A549 (cell line): ENCODE results near the gene ROR2. TPM values are rescaled to one million over a fixed set of nuclear protein-coding genes. Genes with fewer than 3 reads are reported as not detected.

Experiments used
- ATAC-seq, 2 experiments: fragments of 200-7000 bp in 1 of 2; fragments of >200 bp in 1 of 2; cut with Nextera tagmentation in 1 of 2; cut with Tn5 transposase in 1 of 2; 3 replicates each; pipeline versions ENCODE4 v1.8.0 to v1.9.1; 2018 to 2020; ENCODE audit warnings: mild to moderate bottlenecking in 1 of 2, moderate library complexity in 1 of 2
- CTCF ChIA-PET: fragments of 300-600 bp; sonication (Branson Sonifier 250); formaldehyde crosslinking; extraction: SDS; loops from one replicate; lab custom pipeline; 2021; ENCODE audit warnings: antibody characterized with exemption, inconsistent platforms; lab: Yijun Ruan, JAX
- POLR2A ChIA-PET: fragments of 350-600 bp; formaldehyde crosslinking; extraction: SDS; loops from one replicate; lab custom pipeline; 2021; ENCODE audit warnings: antibody characterized with exemption, inconsistent platforms; lab: Yijun Ruan, JAX
- DNase-seq, 2 experiments: peaks; one replicate each; pipeline versions ENCODE4 v3.0.0 to v3.0.0-alpha.2; 2011 to 2016; ENCODE audit warnings: low read depth in 1 of 2, low spot score in 1 of 2
- FAIRE-seq: peaks from 2 replicates; lab custom pipeline; 2011; peaks lifted over from hg19 to GRCh38; lab: Jason Lieb, UNC
- H3K27ac ChIP-seq, 2 experiments: fragments of >200 bp; sonication (Bioruptor Twin); formaldehyde crosslinking; 3 replicates each; pipeline ENCODE4 v1.5.1; 2016 to 2017
- H3K4me1 ChIP-seq: fragments of >200 bp; sonication (Bioruptor Twin); formaldehyde crosslinking; 3 replicates; pipeline ENCODE4 v1.6.1; 2016
- H3K4me2 ChIP-seq: fragments of >200 bp; sonication (Bioruptor Twin); formaldehyde crosslinking; 3 replicates; pipeline ENCODE4 v1.6.1; 2016
- H3K4me3 ChIP-seq: fragments of >200 bp; sonication (Bioruptor Twin); formaldehyde crosslinking; 3 replicates; pipeline ENCODE4 v1.5.1; 2016
- H3K9me3 ChIP-seq: fragments of >200 bp; sonication (Bioruptor Twin); formaldehyde crosslinking; 3 replicates; pipeline ENCODE4 v1.6.1; 2016
- ATOH8 ChIP-seq: fragments of 250-450 bp; sonication (Bioruptor Pico); IDR thresholded peaks from 2 replicates; pipeline ENCODE4 v1.5.0; 2020; ENCODE audit warnings: low read depth, mild to moderate bottlenecking, moderate library complexity
- BHLHE40 ChIP-seq: IDR thresholded peaks from 2 replicates; pipeline ENCODE4 v1.6.1; 2012; ENCODE audit warnings: low read depth, low read length, inconsistent platforms
- CHD4 ChIP-seq: fragments of 200-600 bp; sonication (generic); IDR thresholded peaks from 2 replicates; pipeline ENCODE4 v1.6.1; 2016; ENCODE audit warnings: antibody characterized with exemption, mild to moderate bottlenecking, borderline replicate concordance
- FOSL2 ChIP-seq, 2 experiments: fragments of 450-650 bp in 1 of 2; fragments of >200 bp in 1 of 2; sonication (Bioruptor Twin) in 1 of 2; formaldehyde crosslinking; IDR thresholded peaks; 2 replicates each; pipeline versions ENCODE4 v1.5.0 to v1.6.1; 2016 to 2020; ENCODE audit warnings: mild to moderate bottlenecking in 1 of 2, moderate library complexity in 1 of 2
- HES2 ChIP-seq: fragments of >200 bp; sonication (Bioruptor Twin); formaldehyde crosslinking; IDR thresholded peaks from 2 replicates; pipeline ENCODE4 v1.6.1; 2016
- HOXA7 ChIP-seq: fragments of 250-450 bp; sonication (Bioruptor Pico); IDR thresholded peaks from 2 replicates; pipeline ENCODE4 v1.5.0; 2020; ENCODE audit warnings: mild to moderate bottlenecking, moderate library complexity
- KDM1A ChIP-seq: fragments of 200-600 bp; sonication (generic); IDR thresholded peaks from 2 replicates; pipeline ENCODE4 v1.6.1; 2016; ENCODE audit warnings: low read depth, mild to moderate bottlenecking
- MAZ ChIP-seq: fragments of 150-350 bp; IDR thresholded peaks from 2 replicates; pipeline ENCODE4 v1.6.1; 2014; ENCODE audit warnings: antibody characterized with exemption, low read depth, low read length, borderline replicate concordance
- POLR2AphosphoS2 ChIP-seq: conservative IDR thresholded peaks from 2 replicates; pipeline ENCODE4 v1.6.1; 2012; ENCODE audit warnings: low read length, improper control_type of control experiment, inconsistent platforms
- RAD21 ChIP-seq, 2 experiments: fragments of >200 bp in 1 of 2; sonication (Bioruptor Twin) in 1 of 2; formaldehyde crosslinking in 1 of 2; IDR thresholded peaks in 1 of 2; conservative IDR thresholded peaks in 1 of 2; 2 replicates in 1 of 2; 3 replicates in 1 of 2; pipeline ENCODE4 v1.6.1; 2012 to 2018; ENCODE audit warnings: inconsistent platforms in 1 of 2
- RCOR1 ChIP-seq: fragments of 150-350 bp; IDR thresholded peaks from 2 replicates; pipeline ENCODE4 v1.6.1; 2014; ENCODE audit warnings: antibody characterized with exemption, low read length, low read depth
- TFCP2L1 ChIP-seq: fragments of 250-450 bp; sonication (Bioruptor Pico); IDR thresholded peaks from 2 replicates; pipeline ENCODE4 v1.5.0; 2021; ENCODE audit warnings: mild to moderate bottlenecking
- USF2 ChIP-seq: fragments of 450-650 bp; IDR thresholded peaks from 2 replicates; pipeline ENCODE4 v1.6.1; 2014; ENCODE audit warnings: antibody characterized with exemption
- ZC3H11A ChIP-seq: fragments of 450-650 bp; IDR thresholded peaks from 2 replicates; pipeline ENCODE4 v1.6.1; 2014; ENCODE audit warnings: antibody characterized with exemption, mild to moderate bottlenecking
- WGBS: methylation state at CpG from one replicate; pipeline ENCODE4 v1.1.6; 2017; ENCODE audit errors: missing lambda C conversion rate; 5-methylcytosine and 5-hydroxymethylcytosine counted together
- polyA plus RNA-seq, 4 experiments: library from polyadenylated mRNA; depleted of rRNA in 3 of 4; stranded (reverse); fragments of >200 nt; fragmentation: RNase III in 1 of 4; extraction: RNeasy Plus Mini Kit Qiagen cat#74134 plus additional on column Dnase treatment in 1 of 4; gene quantifications; 2 replicates in 3 of 4; 3 replicates in 1 of 4; pipeline ENCODE4 v1.2.3, GENCODE V29; 2011 to 2017
- TF ChIP-seq, protein P1 (sequence below): fragments of 150-350 bp; IDR thresholded peaks from 2 replicates; pipeline ENCODE4 v1.6.1; 2014; ENCODE audit warnings: low read depth, mild to moderate bottlenecking, low read length
- TF ChIP-seq, protein P2 (sequence below): fragments of >200 bp; sonication (Bioruptor Twin); formaldehyde crosslinking; IDR thresholded peaks from 3 replicates; pipeline ENCODE4 v1.6.1; 2016
- TF ChIP-seq, protein P3 (sequence below): IDR thresholded peaks from 2 replicates; pipeline ENCODE4 v1.6.1; 2012

The ROR2 gene
- polyA plus RNA-seq, 2 of the 4 experiments (the other 2 are of a cell fraction) = 0.12 to 0.53 TPM

DNA sequence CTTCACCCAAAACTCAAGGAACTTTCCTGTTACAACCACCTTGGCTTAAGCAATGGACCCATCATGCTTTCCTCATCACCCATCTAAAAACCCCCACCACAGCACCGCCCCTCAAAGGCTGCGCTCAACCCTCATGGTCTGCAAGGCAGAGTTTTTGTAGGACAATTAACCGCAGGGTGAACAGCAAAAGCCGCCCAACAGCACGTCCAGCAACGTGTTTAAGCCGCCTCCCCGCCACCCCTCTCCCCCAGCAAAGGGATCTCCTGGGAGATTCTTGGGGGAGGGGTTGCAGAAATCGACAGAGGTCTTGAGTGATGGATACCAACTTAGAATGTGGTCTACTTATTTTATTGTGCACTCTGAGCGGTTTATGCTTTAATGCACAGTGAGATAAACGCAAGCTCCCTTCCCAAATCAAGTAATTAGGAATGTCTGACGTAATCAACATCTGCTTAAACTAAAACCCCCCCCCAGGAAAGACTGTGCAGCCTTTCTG is 1.9 kb downstream of the ROR2 start:
- Histone ChIP-seq H3K4me3 (peak overlapping the region; percentile 51), H3K27ac (no peak overlapping the region), H3K9me3 (peaks cover 8% of the 10 kb centered on the region; the same call in 2 of the 3 replicates), H3K4me2 (peak overlapping the region; percentile 90), H3K4me1 (peaks cover 7% of the 10 kb centered on the region; the same call in 1 of the 3 replicates)
- FAIRE-seq (no peak), ATAC-seq (no peak), DNase-seq (no peak)
- CTCF ChIA-PET = interaction anchor here (0.9 to 5.6 kb wide), 6 partner anchors 9 to 190 kb away, joined by 3 to 35 read pairs (median 3); no protein-coding TSS in a partner anchor
- POLR2A ChIA-PET = no interaction called here
- TF ChIP-seq CHD4 (no peak), MAZ (no peak), HOXA7 (CRISPR knock-in tag) (no peak), POLR2AphosphoS2 (no peak)
- 81% methylated on average over 12 of the region's 12 CpGs for WGBS

GRCh38 chr9:91946653-91947488 is 3.2 kb downstream of the ROR2 start:
- 48% methylated on average over 5 of the region's 5 CpGs for WGBS
- ATAC-seq (no peak), FAIRE-seq (no peak), DNase-seq (no peak)
- no peak for TF ChIP-seq ZC3H11A
- TF ChIP-seq, protein P1, sequence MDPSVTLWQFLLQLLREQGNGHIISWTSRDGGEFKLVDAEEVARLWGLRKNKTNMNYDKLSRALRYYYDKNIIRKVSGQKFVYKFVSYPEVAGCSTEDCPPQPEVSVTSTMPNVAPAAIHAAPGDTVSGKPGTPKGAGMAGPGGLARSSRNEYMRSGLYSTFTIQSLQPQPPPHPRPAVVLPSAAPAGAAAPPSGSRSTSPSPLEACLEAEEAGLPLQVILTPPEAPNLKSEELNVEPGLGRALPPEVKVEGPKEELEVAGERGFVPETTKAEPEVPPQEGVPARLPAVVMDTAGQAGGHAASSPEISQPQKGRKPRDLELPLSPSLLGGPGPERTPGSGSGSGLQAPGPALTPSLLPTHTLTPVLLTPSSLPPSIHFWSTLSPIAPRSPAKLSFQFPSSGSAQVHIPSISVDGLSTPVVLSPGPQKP = no peak
- TF ChIP-seq TFCP2L1 (CRISPR knock-in tag) = no peak
- TF ChIP-seq, protein P2, sequence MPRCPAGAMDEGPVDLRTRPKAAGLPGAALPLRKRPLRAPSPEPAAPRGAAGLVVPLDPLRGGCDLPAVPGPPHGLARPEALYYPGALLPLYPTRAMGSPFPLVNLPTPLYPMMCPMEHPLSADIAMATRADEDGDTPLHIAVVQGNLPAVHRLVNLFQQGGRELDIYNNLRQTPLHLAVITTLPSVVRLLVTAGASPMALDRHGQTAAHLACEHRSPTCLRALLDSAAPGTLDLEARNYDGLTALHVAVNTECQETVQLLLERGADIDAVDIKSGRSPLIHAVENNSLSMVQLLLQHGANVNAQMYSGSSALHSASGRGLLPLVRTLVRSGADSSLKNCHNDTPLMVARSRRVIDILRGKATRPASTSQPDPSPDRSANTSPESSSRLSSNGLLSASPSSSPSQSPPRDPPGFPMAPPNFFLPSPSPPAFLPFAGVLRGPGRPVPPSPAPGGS = no peak
- TF ChIP-seq HES2 = no peak
- TF ChIP-seq MAZ = no peak
- no peak for TF ChIP-seq FOSL2 (IDR thresholded peaks at IDR 0.05)
- no peak for TF ChIP-seq FOSL2 (CRISPR knock-in tag; IDR thresholded peaks at IDR 0.05)
- TF ChIP-seq USF2 = no peak
- TF ChIP-seq KDM1A = no peak
- TF ChIP-seq RCOR1 = no peak
- no peak for TF ChIP-seq BHLHE40
- no peak for TF ChIP-seq POLR2AphosphoS2
- no peak for TF ChIP-seq RAD21 (conservative IDR thresholded peaks at IDR 0.05 in 1 of 2, IDR thresholded peaks at IDR 0.05 in 1 of 2)
- no peak for TF ChIP-seq HOXA7 (CRISPR knock-in tag)
- TF ChIP-seq, protein P3, sequence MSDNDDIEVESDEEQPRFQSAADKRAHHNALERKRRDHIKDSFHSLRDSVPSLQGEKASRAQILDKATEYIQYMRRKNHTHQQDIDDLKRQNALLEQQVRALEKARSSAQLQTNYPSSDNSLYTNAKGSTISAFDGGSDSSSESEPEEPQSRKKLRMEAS = no peak
- TF ChIP-seq ATOH8 (CRISPR knock-in tag) = no peak
- CTCF ChIA-PET = interaction anchor here (0.6 to 5.6 kb wide), 6 partner anchors 8 to 188 kb away, joined by 3 to 42 read pairs (median 4); no protein-coding TSS in a partner anchor
- POLR2A ChIA-PET = no interaction called here
- Histone ChIP-seq H3K27ac (no peak overlapping the region), H3K9me3 (no peaks in the 10 kb centered on the region; the same call in 2 of the 3 replicates), H3K4me1 (peaks cover 7% of the 10 kb centered on the region; the same call in 1 of the 3 replicates), H3K4me3 (no peak overlapping the region), H3K4me2 (no peak overlapping the region)
